Measurements from ENCODE around the gene C14orf93.

C14orf93 gene

GRCh38 chr14:23009939-23010726, at the start of gene C14orf93:
TSS of gene C14orf93 (minus strand) at chr14:23010143. CDS start at chr14:22999023, 11,120 bp downstream.
- in situ Hi-C loops (cut with HindIII; ENCODE audit: low sequenced_read_pairs) = no loop called here
- peak within 1 kb of the TSS; percentile 49 for H3K4me3 ChIP-seq (ENCODE audit: low read depth, low read length)
- no peak for TF ChIP-seq CTCF (IDR thresholded peaks at IDR 0.05; ENCODE audit: low read depth, low read length)
- peak; percentile 57 for DNase-seq (ENCODE audit: low read depth, low spot score)

GRCh38 chr14:23058654-23059504, 48.9 kb upstream of the C14orf93 start:
- in situ Hi-C loops (cut with HindIII; ENCODE audit: low sequenced_read_pairs) = no loop called here
- no peak for DNase-seq (ENCODE audit: low read depth, low spot score)
- TF ChIP-seq CTCF (IDR thresholded peaks at IDR 0.05; ENCODE audit: low read depth, low read length) = no peak

GRCh38 chr14:23057757-23058653, 48.1 kb upstream of the C14orf93 start:
- DNase-seq (ENCODE audit: low read depth, low spot score) = peak; percentile 82
- peak overlapping the region; percentile 55 for H3K4me3 ChIP-seq (ENCODE audit: low read depth, low read length)
- peak; percentile 93 for TF ChIP-seq CTCF (IDR thresholded peaks at IDR 0.05; ENCODE audit: low read depth, low read length)
- in situ Hi-C loops (cut with HindIII; ENCODE audit: low sequenced_read_pairs) = no loop called here

More at GRCh38 chr14:23058654-23059504, 48.9 kb upstream of the C14orf93 start:
- no peak overlapping the region for H3K4me3 ChIP-seq (ENCODE audit: low read depth, low read length)

GRCh38 chr14:23056956-23057756, 47.2 kb upstream of the C14orf93 start, which contains the start of gene CDH24:
TSS of gene CDH24 (minus strand) at chr14:23057520. CDS start at chr14:23055733, 1,787 bp downstream.
- in situ Hi-C loops (cut with HindIII; ENCODE audit: low sequenced_read_pairs) = no loop called here

More at GRCh38 chr14:23056956-23057756, 47.2 kb upstream of the C14orf93 start, which contains the start of gene CDH24:
- DNase-seq (ENCODE audit: low read depth, low spot score) = peak; percentile 68
- no peak for TF ChIP-seq CTCF (IDR thresholded peaks at IDR 0.05; ENCODE audit: low read depth, low read length)
- peak within 1 kb of the TSS; percentile 55 for H3K4me3 ChIP-seq (ENCODE audit: low read depth, low read length)

Measured in astrocyte of the spinal cord (primary cell).